H9 (cell line): ENCODE results near the gene GTF2H2C_2.
"Not testable (repeated sequence)": the region's sequence is repeated elsewhere in the genome, so short reads cannot be mapped to it uniquely, and the experiment has no call there.

Source experiments
- DNase-seq: peaks from one replicate; pipeline ENCODE4 v3.0.0-alpha.2; 2017
- H2AFZ ChIP-seq: one replicate; pipeline ENCODE4 v1.6.1; 2013; ENCODE audit warnings: mild to moderate bottlenecking, low read length, control low read depth, moderate library complexity
- H2AK5ac ChIP-seq: 2 replicates; pipeline ENCODE4 v1.6.1; 2013; ENCODE audit warnings: low read length, control low read depth, mixed read lengths; ENCODE audit not compliant: insufficient read length
- H2BK120ac ChIP-seq: one replicate; pipeline ENCODE4 v1.6.1; 2013; ENCODE audit warnings: low read depth, mild to moderate bottlenecking, low read length, control low read depth, inconsistent platforms; ENCODE audit not compliant: poor library complexity, severe bottlenecking
- H2BK12ac ChIP-seq: 2 replicates; pipeline ENCODE4 v1.6.1; 2013; ENCODE audit warnings: low read length, control low read depth, mixed read lengths, low read depth; ENCODE audit not compliant: insufficient read length
- H2BK15ac ChIP-seq: 2 replicates; pipeline ENCODE4 v1.6.1; 2013; ENCODE audit warnings: low read depth, low read length, control low read depth
- H2BK20ac ChIP-seq: one replicate; pipeline ENCODE4 v1.6.1; 2013; ENCODE audit warnings: low read depth, mild to moderate bottlenecking, low read length, control low read depth, inconsistent platforms; ENCODE audit not compliant: poor library complexity, severe bottlenecking
- H2BK5ac ChIP-seq: 2 replicates; pipeline ENCODE4 v1.6.1; 2013; ENCODE audit warnings: low read length, control low read depth, mixed read lengths; ENCODE audit not compliant: insufficient read length
- H3K14ac ChIP-seq: 2 replicates; pipeline ENCODE4 v1.6.1; 2013; ENCODE audit warnings: low read length, control low read depth; ENCODE audit not compliant: insufficient read depth
- H3K18ac ChIP-seq: 2 replicates; pipeline ENCODE4 v1.6.1; 2013; ENCODE audit warnings: low read depth, mild to moderate bottlenecking, mixed read lengths, low read length, control low read depth; ENCODE audit not compliant: insufficient read length
- H3K23ac ChIP-seq: 2 replicates; pipeline ENCODE4 v1.6.1; 2013; ENCODE audit warnings: low read length, control low read depth, mixed read lengths, low read depth; ENCODE audit not compliant: insufficient read length
- H3K23me2 ChIP-seq: 2 replicates; pipeline ENCODE4 v1.6.1; 2013; ENCODE audit warnings: low read depth, mild to moderate bottlenecking, mixed read lengths, low read length, control low read depth; ENCODE audit not compliant: insufficient read length, poor library complexity, severe bottlenecking
- H3K27ac ChIP-seq: 2 replicates; pipeline ENCODE4 v1.5.1; 2013; ENCODE audit warnings: low read length, control low read depth, mixed read lengths, low read depth; ENCODE audit not compliant: insufficient read length
- H3K27me3 ChIP-seq: 2 replicates; pipeline ENCODE4 v1.6.1; 2013; ENCODE audit warnings: low read length, control low read depth, inconsistent platforms; ENCODE audit not compliant: insufficient read depth
- H3K4ac ChIP-seq: 2 replicates; pipeline ENCODE4 v1.6.1; 2013; ENCODE audit warnings: low read depth, mild to moderate bottlenecking, control low read depth, inconsistent platforms, low read length, moderate library complexity
- H3K4me1 ChIP-seq: 2 replicates; pipeline ENCODE4 v1.6.1; 2013; ENCODE audit warnings: low read length, control low read depth, inconsistent platforms; ENCODE audit not compliant: insufficient read depth
- H3K4me2 ChIP-seq: 2 replicates; pipeline ENCODE4 v1.6.1; 2013; ENCODE audit warnings: low read length, control low read depth, mixed read lengths; ENCODE audit not compliant: insufficient read length, insufficient read depth
- H3K56ac ChIP-seq: 2 replicates; pipeline ENCODE4 v1.6.1; 2013; ENCODE audit warnings: low read depth, mild to moderate bottlenecking, mixed read lengths, low read length, control low read depth; ENCODE audit not compliant: insufficient read length
- H3K79me1 ChIP-seq: 2 replicates; pipeline ENCODE4 v1.6.1; 2013; ENCODE audit warnings: low read depth, mild to moderate bottlenecking, moderate library complexity, low read length, control low read depth, inconsistent platforms; ENCODE audit not compliant: insufficient read depth, poor library complexity, severe bottlenecking
- H3K79me2 ChIP-seq: 2 replicates; pipeline ENCODE4 v1.6.1; 2013; ENCODE audit warnings: low read length, control low read depth, inconsistent platforms; ENCODE audit not compliant: insufficient read depth
- H3K9ac ChIP-seq: 2 replicates; pipeline ENCODE4 v1.6.1; 2013; ENCODE audit warnings: low read length, control low read depth, mixed read lengths; ENCODE audit not compliant: insufficient read length; ENCODE audit errors: extremely low read depth
- H3K9me3 ChIP-seq: one replicate; pipeline ENCODE4 v1.6.1; 2013; ENCODE audit warnings: low read depth, low read length, inconsistent platforms; ENCODE audit not compliant: control insufficient read depth
- H3T11ph ChIP-seq: one replicate; pipeline ENCODE4 v1.6.1; 2013; ENCODE audit warnings: mild to moderate bottlenecking, low read length, control low read depth, inconsistent platforms
- H4K20me1 ChIP-seq: one replicate; pipeline ENCODE4 v1.6.1; 2013; ENCODE audit not compliant: control insufficient read depth, insufficient read length, insufficient read depth
- H4K5ac ChIP-seq: 2 replicates; pipeline ENCODE4 v1.6.1; 2013; ENCODE audit warnings: low read depth, mild to moderate bottlenecking, mixed read lengths, low read length, control low read depth; ENCODE audit not compliant: insufficient read length
- H4K8ac ChIP-seq: replicated peaks from 2 replicates; pipeline ENCODE4 v1.6.1; 2013; ENCODE audit warnings: low read length, control low read depth, mixed read lengths, low read depth; ENCODE audit not compliant: insufficient read length
- H4K91ac ChIP-seq: 2 replicates; pipeline ENCODE4 v1.6.1; 2013; ENCODE audit warnings: low read depth, mild to moderate bottlenecking, moderate library complexity, mixed read lengths, low read length, control low read depth; ENCODE audit not compliant: insufficient read length
- H3K27ac Mint-ChIP-seq, 3 experiments: 2 replicates in 2 of 3; 3 replicates in 1 of 3; pipeline ENCODE4 v1.8.0; 2020 to 2021; ENCODE audit warnings: mixed read lengths in 3 of 3, mild to moderate bottlenecking in 1 of 3, moderate library complexity in 1 of 3
- H3K27me3 Mint-ChIP-seq: 2 replicates; pipeline ENCODE4 v1.8.0; 2021; ENCODE audit warnings: low read depth, mild to moderate bottlenecking, moderate library complexity, mixed read lengths
- H3K36me3 Mint-ChIP-seq, 3 experiments: 2 replicates in 2 of 3; 3 replicates in 1 of 3; pipeline ENCODE4 v1.8.0; 2020 to 2021; ENCODE audit warnings: low read depth in 3 of 3, mixed read lengths in 3 of 3; ENCODE audit not compliant: insufficient read depth in 1 of 3
- H3K4me1 Mint-ChIP-seq, 2 experiments: 2 replicates each; pipeline ENCODE4 v1.8.0; 2020; ENCODE audit warnings: mixed read lengths in 2 of 2
- H3K4me3 Mint-ChIP-seq, 2 experiments: 2 replicates in 1 of 2; 3 replicates in 1 of 2; pipeline ENCODE4 v1.8.0; 2020 to 2021; ENCODE audit warnings: mild to moderate bottlenecking in 2 of 2, mixed read lengths in 2 of 2, moderate library complexity in 1 of 2
- H3K9me3 Mint-ChIP-seq, 2 experiments: 2 replicates in 1 of 2; 3 replicates in 1 of 2; pipeline ENCODE4 v1.8.0; 2020; ENCODE audit warnings: mild to moderate bottlenecking in 2 of 2, mixed read lengths in 2 of 2, moderate library complexity in 1 of 2
- WGBS: extraction: QIAGEN DNeasy Blood & Tissue Kit; methylation state at CpG from one replicate; pipeline ENCODE4 v1.1.7; 2013; ENCODE audit warnings: missing lambda C conversion rate, low lambda C conversion rate, mixed read lengths; ENCODE audit not compliant: insufficient read length; ENCODE audit errors: extremely low coverage; 5-methylcytosine and 5-hydroxymethylcytosine counted together

The GTF2H2C_2 gene

DNA sequence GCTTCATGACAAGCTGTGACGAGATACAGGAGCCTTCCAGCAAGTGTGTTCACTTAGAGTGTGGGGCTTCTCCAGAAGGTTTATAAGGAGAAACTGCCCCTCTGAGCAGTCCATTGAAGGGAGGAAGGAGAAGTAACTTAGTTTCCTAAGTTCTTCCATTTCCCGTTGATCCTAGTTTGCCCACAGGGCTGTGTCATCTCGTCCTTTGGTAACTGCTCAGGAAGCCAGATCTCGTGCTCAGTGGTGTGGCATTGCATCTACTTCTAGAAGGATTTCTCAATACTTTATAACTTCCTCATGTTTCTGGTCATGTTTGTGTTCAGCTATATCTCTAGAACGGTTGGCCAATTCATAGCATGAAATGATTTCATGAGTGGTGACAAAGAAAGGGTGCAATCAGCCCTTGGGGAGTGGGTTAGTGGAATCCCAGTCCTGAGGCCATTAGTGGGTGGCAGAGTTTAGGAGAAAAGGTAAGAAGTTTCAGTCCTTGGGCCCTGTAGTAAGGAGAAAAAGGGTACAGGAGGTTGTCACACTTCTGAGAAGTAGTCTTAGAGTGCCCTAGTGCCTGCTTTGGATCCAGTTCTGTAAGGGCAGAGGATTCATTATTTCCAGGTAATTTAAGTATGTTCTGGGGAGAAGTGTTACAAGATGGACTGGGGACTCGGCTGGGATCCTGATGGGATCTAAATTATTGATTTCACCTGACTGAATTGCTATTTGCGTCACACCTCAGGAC lies 36.2 kb downstream of the GTF2H2C_2 start:
- H3K79me1 ChIP-seq, H3K4me3 Mint-ChIP-seq: not testable (repeated sequence)
- WGBS = no CpG with 5 or more reads among the region's 7 CpGs

DNA sequence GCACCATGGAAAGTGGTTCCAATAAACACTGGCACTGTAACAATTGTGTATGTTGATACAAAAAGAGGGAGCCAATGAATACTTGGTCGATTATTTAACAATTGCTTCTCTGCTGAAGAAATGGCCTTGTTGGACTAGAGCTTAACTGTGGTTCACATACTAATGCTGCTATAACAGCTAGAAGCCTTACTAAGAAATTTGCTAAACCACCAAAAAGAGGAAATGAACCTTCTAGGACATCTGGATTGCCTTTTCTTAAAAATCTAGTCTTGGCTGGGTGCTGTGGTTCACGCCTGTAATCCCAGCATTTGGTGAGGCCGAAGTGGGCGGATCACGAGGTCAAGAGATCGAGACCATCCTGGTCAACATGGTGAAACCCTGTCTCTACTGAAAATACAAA lies 41.9 kb downstream of the GTF2H2C_2 start:
- not testable (repeated sequence) for H4K8ac ChIP-seq, H2AK5ac ChIP-seq, H3T11ph ChIP-seq, H3K9me3 ChIP-seq, H3K79me2 ChIP-seq, H3K18ac ChIP-seq, H3K27ac ChIP-seq, H3K4me1 Mint-ChIP-seq, H3K4ac ChIP-seq, H2BK12ac ChIP-seq, H3K4me3 Mint-ChIP-seq, H4K20me1 ChIP-seq, H3K27ac Mint-ChIP-seq, H3K4me1 ChIP-seq, H3K23me2 ChIP-seq, H3K27me3 Mint-ChIP-seq, H4K5ac ChIP-seq, H3K9me3 Mint-ChIP-seq, H3K14ac ChIP-seq, H3K9ac ChIP-seq, H2BK20ac ChIP-seq, H3K36me3 Mint-ChIP-seq, H2BK120ac ChIP-seq, H3K4me2 ChIP-seq, H3K79me1 ChIP-seq, H2BK15ac ChIP-seq, H3K27me3 ChIP-seq, H3K23ac ChIP-seq, H2AFZ ChIP-seq, H3K56ac ChIP-seq, DNase-seq, H4K91ac ChIP-seq, H2BK5ac ChIP-seq
- WGBS = no CpG with 5 or more reads among the region's 6 CpGs

More for the DNA sequence above, 36.2 kb downstream of the GTF2H2C_2 start:
- H2BK15ac ChIP-seq, H2AK5ac ChIP-seq, H3K4ac ChIP-seq, DNase-seq, H3K27ac ChIP-seq, H3K14ac ChIP-seq, H3K79me2 ChIP-seq, H2BK120ac ChIP-seq, H3K56ac ChIP-seq, H4K8ac ChIP-seq, H2BK12ac ChIP-seq, H3K36me3 Mint-ChIP-seq, H3K9ac ChIP-seq, H3K23me2 ChIP-seq, H3K4me1 Mint-ChIP-seq, H2AFZ ChIP-seq, H3K9me3 ChIP-seq, H4K20me1 ChIP-seq, H3K23ac ChIP-seq, H3K4me1 ChIP-seq, H4K5ac ChIP-seq, H4K91ac ChIP-seq, H3T11ph ChIP-seq, H3K4me2 ChIP-seq, H3K18ac ChIP-seq, H2BK20ac ChIP-seq, H2BK5ac ChIP-seq, H3K27me3 ChIP-seq, H3K27me3 Mint-ChIP-seq, H3K9me3 Mint-ChIP-seq, H3K27ac Mint-ChIP-seq: not testable (repeated sequence)
